HCT116 (cell line): Measurements from ENCODE around the gene LINGO4. TPM values are rescaled to one million over a fixed set of nuclear protein-coding genes. Genes with fewer than 3 reads are reported as not detected.

Experiments used
- ATAC-seq: fragments of 200-7000 bp; cut with Tn5 transposase; 2 replicates; pipeline ENCODE4 v1.9.1; 2020; ENCODE audit warnings: mild to moderate bottlenecking, moderate library complexity
- BruUV-seq: library from RNA; stranded (reverse); fragments of 400-500 nt; replicated peaks from 2 replicates; lab custom pipeline; 2021; lab: Mats Ljungman, UMichigan
- CTCF ChIA-PET: fragments of 300-600 bp; sonication (Branson Sonifier 250); formaldehyde crosslinking; loops from one replicate; lab custom pipeline; 2021; ENCODE audit warnings: antibody characterized with exemption; lab: Charles Lee
- POLR2A ChIA-PET: fragments of 300-600, 350-600 bp; sonication (Branson Sonifier 250); formaldehyde crosslinking; loops from one replicate; lab custom pipeline; 2021; ENCODE audit warnings: antibody characterized with exemption; lab: Charles Lee
- RAD21 ChIA-PET, 2 experiments: fragments of 300-600 bp; sonication (Branson Sonifier 250); formaldehyde crosslinking; loops; one replicate each; lab custom pipeline; 2023; ENCODE audit warnings: low total read pairs in 2 of 2; ENCODE audit not compliant: uncharacterized antibody in 2 of 2, unreplicated experiment in 2 of 2, low non-redundant PET in 1 of 2; lab: Charles Lee
- DNase-seq: peaks from one replicate; pipeline ENCODE4 v3.0.0-alpha.2; 2010; ENCODE audit warnings: low read depth, low spot score
- H2AFZ ChIP-seq: fragments of 200-600 bp; shearing (Covaris generic), sonication (generic); 2 replicates; pipeline ENCODE4 v1.6.1; 2017; ENCODE audit warnings: low read depth, mixed run types, mixed read lengths, antibody characterized with exemption, low read length; ENCODE audit not compliant: poor library complexity, severe bottlenecking
- H3K27ac ChIP-seq: 2 replicates; pipeline ENCODE4 v1.5.1; 2012; ENCODE audit warnings: low read depth, low read length
- H3K27me3 ChIP-seq: fragments of 200-600 bp; sonication (generic); 2 replicates; pipeline ENCODE4 v1.6.1; 2016; ENCODE audit warnings: mixed run types, low read length, mixed read lengths; ENCODE audit not compliant: insufficient read depth
- H3K36me3 ChIP-seq, 2 experiments: fragments of 200-500 bp in 1 of 2; fragments of 200-600 bp in 1 of 2; sonication (Bioruptor generic) in 1 of 2; sonication (generic) in 1 of 2; 2 replicates each; pipeline versions ENCODE4 v1.5.1 to v1.6.1; 2014 to 2016; ENCODE audit warnings: low read length in 2 of 2, inconsistent platforms in 1 of 2, mixed read lengths in 1 of 2, mixed run types in 1 of 2; ENCODE audit not compliant: insufficient read depth in 2 of 2, control insufficient read depth in 1 of 2
- H3K4me1 ChIP-seq, 2 experiments: fragments of 200-600 bp in 1 of 2; sonication (generic) in 1 of 2; 2 replicates each; pipeline versions ENCODE4 v1.5.1 to v1.6.1; 2012 to 2017; ENCODE audit warnings: low read length in 2 of 2, inconsistent platforms in 1 of 2, mild to moderate bottlenecking in 1 of 2, mixed read lengths in 1 of 2, mixed run types in 1 of 2, moderate library complexity in 1 of 2; ENCODE audit not compliant: insufficient read depth in 2 of 2, control insufficient read depth in 1 of 2
- H3K4me2 ChIP-seq: fragments of 200-600 bp; sonication (generic); 2 replicates; pipeline ENCODE4 v1.6.1; 2017; ENCODE audit warnings: mixed run types, low read length, mixed read lengths
- H3K4me3 ChIP-seq, 2 experiments: fragments of 200-600 bp in 1 of 2; sonication (generic) in 1 of 2; replicated peaks in 1 of 2; 2 replicates each; pipeline ENCODE4 v1.5.1; 2011 to 2016; ENCODE audit warnings: low read length in 2 of 2, control low read depth in 1 of 2, low read depth in 1 of 2, mild to moderate bottlenecking in 1 of 2, mixed read lengths in 1 of 2, mixed run types in 1 of 2
- H3K79me2 ChIP-seq: fragments of 200-600 bp; sonication (generic); 2 replicates; pipeline ENCODE4 v1.6.1; 2017; ENCODE audit warnings: mild to moderate bottlenecking, mixed run types, low read length, moderate library complexity, mixed read lengths; ENCODE audit not compliant: insufficient read depth
- H3K9ac ChIP-seq: fragments of 200-600 bp; sonication (generic); 2 replicates; pipeline ENCODE4 v1.6.1; 2016; ENCODE audit warnings: low read length, mixed read lengths
- H3K9me2 ChIP-seq: fragments of 200-600 bp; sonication (generic), shearing (Covaris generic); 2 replicates; pipeline ENCODE4 v1.6.1; 2017; ENCODE audit warnings: mixed run types, mild to moderate bottlenecking, moderate library complexity; ENCODE audit not compliant: insufficient read depth
- H3K9me3 ChIP-seq, 2 experiments: fragments of 200-500 bp in 1 of 2; fragments of 200-600 bp in 1 of 2; sonication (Bioruptor generic) in 1 of 2; sonication (generic) in 1 of 2; 2 replicates each; pipeline ENCODE4 v1.6.1; 2014 to 2017; ENCODE audit warnings: low read length in 2 of 2, mixed read lengths in 2 of 2, inconsistent platforms in 1 of 2, low read depth in 1 of 2, mild to moderate bottlenecking in 1 of 2, mixed run types in 1 of 2, moderate library complexity in 1 of 2; ENCODE audit not compliant: control insufficient read depth in 1 of 2, insufficient read depth in 1 of 2
- H4K20me1 ChIP-seq: fragments of 200-600 bp; sonication (generic), shearing (Covaris generic); 2 replicates; pipeline ENCODE4 v1.6.1; 2017; ENCODE audit warnings: mixed run types, mild to moderate bottlenecking, moderate library complexity; ENCODE audit not compliant: insufficient read depth
- ATF3 ChIP-seq: IDR thresholded peaks from 2 replicates; pipeline ENCODE4 v1.6.1; 2012
- CBX3 ChIP-seq: IDR thresholded peaks from 2 replicates; pipeline ENCODE4 v1.6.1; 2012; ENCODE audit warnings: low read depth
- CTCF ChIP-seq, 3 experiments: fragments of 200-600 bp in 1 of 3; sonication (generic) in 1 of 3; IDR thresholded peaks in 2 of 3; conservative IDR thresholded peaks in 1 of 3; 2 replicates each; pipeline ENCODE4 v1.5.1; 2012 to 2017; ENCODE audit warnings: low read depth in 2 of 3, low read length in 2 of 3, antibody characterized with exemption in 1 of 3, borderline replicate concordance in 1 of 3, control low read depth in 1 of 3, mild to moderate bottlenecking in 1 of 3, mixed read lengths in 1 of 3, mixed run types in 1 of 3, moderate library complexity in 1 of 3; ENCODE audit not compliant: insufficient read depth in 1 of 3
- EGR1 ChIP-seq: IDR thresholded peaks from 2 replicates; pipeline ENCODE4 v1.6.1; 2012; ENCODE audit warnings: low read depth
- ELF1 ChIP-seq: IDR thresholded peaks from 2 replicates; pipeline ENCODE4 v1.6.1; 2012; ENCODE audit warnings: low read depth, borderline replicate concordance
- EZH2phosphoT487 ChIP-seq: fragments of 200-600 bp; IDR thresholded peaks from 2 replicates; pipeline ENCODE4 v1.6.1; 2018; ENCODE audit warnings: antibody characterized with exemption, borderline replicate concordance
- FOSL1 ChIP-seq: IDR thresholded peaks from 2 replicates; pipeline ENCODE4 v1.6.1; 2012; ENCODE audit warnings: low read depth
- JUND ChIP-seq: IDR thresholded peaks from 2 replicates; pipeline ENCODE4 v1.6.1; 2012
- POLR2A ChIP-seq: IDR thresholded peaks from 2 replicates; pipeline ENCODE4 v1.7.0; 2011; ENCODE audit warnings: borderline replicate concordance; ENCODE audit not compliant: insufficient read depth, insufficient read length; ENCODE audit errors: extremely low read depth
- POLR2AphosphoS5 ChIP-seq: IDR thresholded peaks from 2 replicates; pipeline ENCODE4 v1.6.1; 2011; ENCODE audit warnings: mild to moderate bottlenecking, low read depth, low read length, moderate library complexity
- RAD21 ChIP-seq: IDR thresholded peaks from 2 replicates; pipeline ENCODE4 v1.6.1; 2012; ENCODE audit warnings: low read depth, mild to moderate bottlenecking
- REST ChIP-seq: IDR thresholded peaks from 2 replicates; pipeline ENCODE4 v1.6.1; 2012; ENCODE audit warnings: low read depth
- SIN3A ChIP-seq: IDR thresholded peaks from 2 replicates; pipeline ENCODE4 v1.6.1; 2012; ENCODE audit warnings: low read depth
- SP1 ChIP-seq: IDR thresholded peaks from 2 replicates; pipeline ENCODE4 v1.6.1; 2012; ENCODE audit warnings: low read depth
- SRF ChIP-seq: IDR thresholded peaks from 2 replicates; pipeline ENCODE4 v1.6.1; 2012; ENCODE audit warnings: low read depth
- TCF7L2 ChIP-seq: IDR thresholded peaks from 2 replicates; pipeline ENCODE4 v1.7.0; 2011; ENCODE audit warnings: borderline replicate concordance, inconsistent platforms; ENCODE audit not compliant: insufficient read depth, insufficient read length; ENCODE audit errors: extremely low read depth
- YY1 ChIP-seq: IDR thresholded peaks from 2 replicates; pipeline ENCODE4 v1.6.1; 2011; ENCODE audit warnings: low read length, low read depth, moderate library complexity, mild to moderate bottlenecking; ENCODE audit not compliant: insufficient replicate concordance; ENCODE audit errors: extremely low read depth
- ZBTB33 ChIP-seq: IDR thresholded peaks from 2 replicates; pipeline ENCODE4 v1.6.1; 2011; ENCODE audit warnings: mild to moderate bottlenecking, low read length, moderate library complexity; ENCODE audit not compliant: insufficient replicate concordance; ENCODE audit errors: extremely low read depth
- ZNF274 ChIP-seq: fragments of 200-500 bp; sonication (Bioruptor generic); IDR thresholded peaks from 2 replicates; pipeline ENCODE4 v1.6.1; 2014; ENCODE audit warnings: mild to moderate bottlenecking, low read depth, low read length, inconsistent platforms
- intact Hi-C: fragments of 100-400 bp; cut with micrococcal nuclease; formaldehyde crosslinking; loops from 2 replicates; pipeline ENCODE4 v1.10.0; 2022
- total RNA-seq: library from RNA; stranded (reverse); gene quantifications from one replicate; pipeline ENCODE4 v1.2.1, GENCODE V29; 2021; ENCODE audit not compliant: unreplicated experiment

LINGO4 gene
- total RNA-seq, 1 experiment from 2014 or later, result not detected

- H3K9me3 ChIP-seq, result no peaks in the 10 kb centered on the region
- RAD21 ChIA-PET, result no interaction called here
- BruUV-seq, result no TSS peak
- H3K9me2 ChIP-seq, result no peaks in the 10 kb centered on the region
- intact Hi-C loops, result no loop called here
- DNase-seq (no peak), ATAC-seq (no peak)
- peaks cover 15% of the 10 kb centered on the region for H3K79me2 ChIP-seq
- CTCF ChIA-PET, result no interaction called here
- no peak overlapping the region for H3K4me3 ChIP-seq
- H3K4me1 ChIP-seq, result peaks cover 4 to 19% of the 10 kb centered on the region in 2 experiments; a peak in 3 of 4 replicates
- H3K36me3 ChIP-seq, result peaks cover 7 to 30% of the 10 kb centered on the region in 2 experiments
- H2AFZ ChIP-seq, result no peak overlapping the region
- no peak overlapping the region for H3K27ac ChIP-seq
- POLR2A ChIA-PET, result no interaction called here
- no peak overlapping the region for H3K4me2 ChIP-seq
- TF ChIP-seq YY1, result no peak
- no peak for TF ChIP-seq REST
- no peak for TF ChIP-seq FOSL1
- TF ChIP-seq RAD21, result no peak
- no peak for TF ChIP-seq ZNF274
- TF ChIP-seq ELF1, result no peak
- TF ChIP-seq JUND, result no peak
- no peak for TF ChIP-seq SRF
- no peak for TF ChIP-seq ZBTB33
- TF ChIP-seq TCF7L2, result no peak
- TF ChIP-seq EGR1, result no peak
- TF ChIP-seq CTCF (IDR thresholded peaks at IDR 0.05 in 2 of 3, conservative IDR thresholded peaks at IDR 0.05 in 1 of 3; ENCODE audit: borderline replicate concordance in 1 of 3, insufficient read depth in 1 of 3, low read depth in 2 of 3, low read length in 2 of 3), result no peak
- no peak for TF ChIP-seq SP1
- no peak for TF ChIP-seq CBX3
- no peak for TF ChIP-seq EZH2phosphoT487
- no peak for TF ChIP-seq POLR2AphosphoS5
- TF ChIP-seq POLR2A, result no peak
- TF ChIP-seq SIN3A, result no peak
- no peak for TF ChIP-seq ATF3
- no peak overlapping the region for H3K9ac ChIP-seq
- no peaks in the 10 kb centered on the region for H4K20me1 ChIP-seq
- H3K27me3 ChIP-seq, result no peaks in the 10 kb centered on the region
These were observed 44.4 kb downstream of the LINGO4 start for GRCh38 chr1:151760597-151761385.
